Measurements from ENCODE around the gene CCDC158.
"Not testable (repeated sequence)": the region's sequence is repeated elsewhere in the genome, so short reads cannot be mapped to it uniquely, and the experiment has no call there.

DNA sequence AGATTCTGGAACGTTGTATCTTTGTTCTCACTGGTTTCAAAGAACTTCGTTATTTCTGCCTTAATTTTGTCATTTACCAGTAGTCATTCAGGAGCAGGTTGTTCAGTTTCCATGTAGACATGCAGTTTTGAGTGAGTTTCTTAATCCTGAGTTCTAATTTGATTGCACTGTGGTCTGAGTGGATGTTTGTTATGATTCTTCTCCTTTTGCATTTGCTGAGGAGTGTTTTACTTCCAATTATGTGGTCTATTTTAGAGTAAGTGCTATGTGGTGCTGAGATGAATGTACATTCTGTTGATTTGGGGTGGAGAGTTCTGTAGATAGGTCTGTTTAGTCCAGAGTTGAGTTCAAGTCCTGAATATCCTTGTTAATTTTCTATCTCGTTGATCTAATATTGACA, 133.1 kb downstream of the CCDC158 start:
- TF ChIP-seq, protein P1, sequence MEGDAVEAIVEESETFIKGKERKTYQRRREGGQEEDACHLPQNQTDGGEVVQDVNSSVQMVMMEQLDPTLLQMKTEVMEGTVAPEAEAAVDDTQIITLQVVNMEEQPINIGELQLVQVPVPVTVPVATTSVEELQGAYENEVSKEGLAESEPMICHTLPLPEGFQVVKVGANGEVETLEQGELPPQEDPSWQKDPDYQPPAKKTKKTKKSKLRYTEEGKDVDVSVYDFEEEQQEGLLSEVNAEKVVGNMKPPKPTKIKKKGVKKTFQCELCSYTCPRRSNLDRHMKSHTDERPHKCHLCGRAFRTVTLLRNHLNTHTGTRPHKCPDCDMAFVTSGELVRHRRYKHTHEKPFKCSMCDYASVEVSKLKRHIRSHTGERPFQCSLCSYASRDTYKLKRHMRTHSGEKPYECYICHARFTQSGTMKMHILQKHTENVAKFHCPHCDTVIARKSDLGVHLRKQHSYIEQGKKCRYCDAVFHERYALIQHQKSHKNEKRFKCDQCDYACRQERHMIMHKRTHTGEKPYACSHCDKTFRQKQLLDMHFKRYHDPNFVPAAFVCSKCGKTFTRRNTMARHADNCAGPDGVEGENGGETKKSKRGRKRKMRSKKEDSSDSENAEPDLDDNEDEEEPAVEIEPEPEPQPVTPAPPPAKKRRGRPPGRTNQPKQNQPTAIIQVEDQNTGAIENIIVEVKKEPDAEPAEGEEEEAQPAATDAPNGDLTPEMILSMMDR (conservative IDR thresholded peaks at IDR 0.05; ENCODE audit: low read depth, low read length) = not testable (repeated sequence)
- TF ChIP-seq, protein P2, sequence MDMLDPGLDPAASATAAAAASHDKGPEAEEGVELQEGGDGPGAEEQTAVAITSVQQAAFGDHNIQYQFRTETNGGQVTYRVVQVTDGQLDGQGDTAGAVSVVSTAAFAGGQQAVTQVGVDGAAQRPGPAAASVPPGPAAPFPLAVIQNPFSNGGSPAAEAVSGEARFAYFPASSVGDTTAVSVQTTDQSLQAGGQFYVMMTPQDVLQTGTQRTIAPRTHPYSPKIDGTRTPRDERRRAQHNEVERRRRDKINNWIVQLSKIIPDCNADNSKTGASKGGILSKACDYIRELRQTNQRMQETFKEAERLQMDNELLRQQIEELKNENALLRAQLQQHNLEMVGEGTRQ (IDR thresholded peaks at IDR 0.05; ENCODE audit: low read depth, low read length) = not testable (repeated sequence)
- not testable (repeated sequence) for TF ChIP-seq NFE2L2 (IDR thresholded peaks at IDR 0.05; ENCODE audit: low read depth, low read length); MAZ (IDR thresholded peaks at IDR 0.05; ENCODE audit: borderline replicate concordance, low read depth, low read length)
